ENCODE data around the gene SERP2.

Gene SERP2

DNA sequence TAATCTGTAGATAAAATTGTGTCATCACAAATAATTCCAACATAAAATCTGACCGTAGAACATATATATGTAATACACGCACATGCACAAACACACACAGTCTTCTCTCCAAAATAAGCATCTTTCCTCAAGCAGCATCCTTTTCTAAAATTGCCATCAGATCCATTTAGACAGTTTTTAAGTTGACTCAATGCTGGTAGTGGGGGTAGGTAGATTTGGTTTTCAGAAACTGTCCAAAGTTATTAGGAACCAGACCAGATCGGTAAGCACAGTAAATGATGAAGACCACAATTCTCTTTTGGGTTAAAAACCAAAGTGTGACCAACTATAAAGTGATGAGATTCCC is 64.6 kb downstream of the SERP2 start:
- POLR2A ChIA-PET: no interaction called here

GRCh38 chr13:44439452-44440024 is 65.9 kb downstream of the SERP2 start:
- CTCF ChIA-PET: interaction anchor here (0.8 to 4.9 kb wide), 7 partner anchors 24 to 534 kb away, joined by 3 to 48 read pairs (median 4); no protein-coding TSS in a partner anchor
- POLR2A ChIA-PET: no interaction called here
- no peak for TF ChIP-seq CTCF (IDR thresholded peaks at IDR 0.05; ENCODE audit: control extremely low read depth, extremely low read depth, low read depth, missing control alignments)
- no peak for DNase-seq (ENCODE audit: extremely low spot score)

More for the DNA sequence above, 64.6 kb downstream of the SERP2 start:
- DNase-seq (ENCODE audit: extremely low spot score): no peak
- CTCF ChIA-PET: interaction anchor here (0.8 to 4.9 kb wide), 17 partner anchors 8 to 538 kb away, joined by 3 to 48 read pairs (median 4); no protein-coding TSS in a partner anchor
- no peak for TF ChIP-seq CTCF (IDR thresholded peaks at IDR 0.05; ENCODE audit: control extremely low read depth, extremely low read depth, low read depth, missing control alignments)

GRCh38 chr13:44440046-44440608 is 66.5 kb downstream of the SERP2 start:
- DNase-seq (ENCODE audit: extremely low spot score): no peak
- CTCF ChIA-PET: no interaction called here
- POLR2A ChIA-PET: no interaction called here
- TF ChIP-seq CTCF (IDR thresholded peaks at IDR 0.05; ENCODE audit: control extremely low read depth, extremely low read depth, low read depth, missing control alignments): no peak

Data from GM10248 (cell line).